HEK293 (cell line): Measurements from ENCODE around the gene SMCHD1.

Experiments used
- CTCF ChIP-seq: fragments of 450-650 bp; formaldehyde crosslinking; IDR thresholded peaks from 2 replicates; pipeline ENCODE4 v1.5.1; 2016; ENCODE audit warnings: missing biosample characterization, missing genetic modification characterization
- KLF16 ChIP-seq: fragments of 450-650 bp; formaldehyde crosslinking; IDR thresholded peaks from 2 replicates; pipeline ENCODE4 v1.5.1; 2017; ENCODE audit warnings: missing biosample characterization, missing genetic modification characterization
- SETDB1 ChIP-seq: IDR thresholded peaks from one replicate; pipeline ENCODE4 v1.6.1; 2017; ENCODE audit warnings: mild to moderate bottlenecking, low read length, moderate library complexity, mixed read lengths; ENCODE audit not compliant: insufficient read length
- YY1 ChIP-seq: fragments of 450-650 bp; formaldehyde crosslinking; IDR thresholded peaks from 2 replicates; pipeline ENCODE4 v1.5.1; 2018; ENCODE audit warnings: missing biosample characterization, missing genetic modification characterization
- ZFHX2 ChIP-seq: fragments of 450-650 bp; formaldehyde crosslinking; conservative IDR thresholded peaks from 2 replicates; pipeline ENCODE4 v1.5.1; 2016; ENCODE audit warnings: missing biosample characterization, missing genetic modification characterization
- ZFP3 ChIP-seq: fragments of 450-650 bp; formaldehyde crosslinking; IDR thresholded peaks from 2 replicates; pipeline ENCODE4 v1.5.1; 2016; ENCODE audit warnings: low read depth, missing biosample characterization, missing genetic modification characterization
- ZNF157 ChIP-seq: fragments of 450-650 bp; formaldehyde crosslinking; IDR thresholded peaks from 2 replicates; pipeline ENCODE4 v1.5.1; 2016; ENCODE audit warnings: missing biosample characterization, missing genetic modification characterization
- ZNF248 ChIP-seq: fragments of 450-650 bp; formaldehyde crosslinking; IDR thresholded peaks from 2 replicates; pipeline ENCODE4 v1.5.1; 2017; ENCODE audit warnings: missing biosample characterization, missing genetic modification characterization
- ZSCAN18 ChIP-seq: fragments of 450-650 bp; formaldehyde crosslinking; IDR thresholded peaks from 2 replicates; pipeline ENCODE4 v1.5.1; 2016; ENCODE audit warnings: missing biosample characterization, missing genetic modification characterization
- TF ChIP-seq, protein P1 (sequence below): fragments of 450-650 bp; IDR thresholded peaks from 2 replicates; pipeline ENCODE4 v1.5.1; 2018; ENCODE audit warnings: missing biosample characterization, mild to moderate bottlenecking, missing genetic modification characterization

- TF ChIP-seq CTCF (no peak), SETDB1 (no peak), YY1 (tag by site-specific recombination) (no peak), KLF16 (tag by site-specific recombination) (no peak), ZFP3 (no peak), ZFHX2 (tag by site-specific recombination) (no peak), ZNF157 (tag by site-specific recombination) (no peak), ZSCAN18 (tag by site-specific recombination) (no peak), ZNF248 (no peak)
- TF ChIP-seq, protein P1, sequence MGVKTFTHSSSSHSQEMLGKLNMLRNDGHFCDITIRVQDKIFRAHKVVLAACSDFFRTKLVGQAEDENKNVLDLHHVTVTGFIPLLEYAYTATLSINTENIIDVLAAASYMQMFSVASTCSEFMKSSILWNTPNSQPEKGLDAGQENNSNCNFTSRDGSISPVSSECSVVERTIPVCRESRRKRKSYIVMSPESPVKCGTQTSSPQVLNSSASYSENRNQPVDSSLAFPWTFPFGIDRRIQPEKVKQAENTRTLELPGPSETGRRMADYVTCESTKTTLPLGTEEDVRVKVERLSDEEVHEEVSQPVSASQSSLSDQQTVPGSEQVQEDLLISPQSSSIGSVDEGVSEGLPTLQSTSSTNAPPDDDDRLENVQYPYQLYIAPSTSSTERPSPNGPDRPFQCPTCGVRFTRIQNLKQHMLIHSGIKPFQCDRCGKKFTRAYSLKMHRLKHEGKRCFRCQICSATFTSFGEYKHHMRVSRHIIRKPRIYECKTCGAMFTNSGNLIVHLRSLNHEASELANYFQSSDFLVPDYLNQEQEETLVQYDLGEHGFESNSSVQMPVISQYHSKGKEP (tag by site-specific recombination), result no peak
Measured at GRCh38 chr18:2850816-2851215, 195.3 kb downstream of the SMCHD1 start.
